Stimulated activated CD4-positive, alpha-beta T cell treated with anti-CD3 and anti-CD28 coated beads, Interleukin-4, amount 100 ng/mL, for 4 hours (primary cell): ENCODE data around the gene FOXO6.

ENCODE experiments used
- DNase-seq, 2 experiments: peaks; one replicate each; pipeline ENCODE4 v3.0.0-alpha.2; 2020

The FOXO6 gene

GRCh38 chr1:41386196-41386663 lies 25.0 kb downstream of the FOXO6 start:
- no peak for DNase-seq

DNA sequence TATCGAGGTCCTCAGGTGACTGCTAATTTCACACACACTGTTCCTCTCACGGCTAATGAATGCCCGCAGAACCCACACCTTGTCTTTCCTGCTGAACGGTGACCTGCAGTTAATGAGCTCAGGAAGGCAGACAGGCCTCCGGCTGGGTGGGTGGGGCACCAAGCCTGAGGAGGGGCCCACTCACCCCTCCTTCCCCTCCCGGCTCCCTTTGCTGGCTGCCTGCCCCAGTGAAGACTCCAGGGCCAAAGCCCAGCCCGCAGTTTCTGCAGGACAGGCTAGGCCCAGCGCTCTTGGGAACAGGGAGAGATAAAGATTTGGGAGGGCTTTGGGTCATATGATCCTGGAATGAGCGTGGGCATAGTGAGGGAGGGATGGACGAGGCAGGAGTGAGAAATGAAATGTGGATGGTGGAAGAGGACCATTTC lies 26.4 kb downstream of the FOXO6 start:
- DNase-seq, result no peak

DNA sequence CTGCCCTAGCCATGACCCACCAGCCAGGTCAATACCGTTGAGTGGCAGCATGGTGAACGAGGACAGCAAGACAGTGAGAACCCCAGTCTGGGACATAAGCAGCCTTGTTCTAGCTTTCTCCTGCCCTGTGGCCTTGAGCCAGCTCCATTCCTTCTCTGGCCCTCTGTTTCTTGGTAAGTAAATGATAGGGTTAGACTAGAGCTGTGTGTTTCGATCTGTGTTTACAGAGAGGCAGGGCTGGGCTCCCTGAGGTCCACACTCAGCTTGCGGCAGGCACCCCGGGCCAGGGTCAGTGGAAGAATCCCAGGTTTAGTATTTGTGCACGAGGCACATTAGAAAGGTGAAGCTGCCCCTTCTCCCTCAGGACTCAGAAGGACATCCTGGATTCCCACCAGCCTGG lies 27.3 kb downstream of the FOXO6 start:
- DNase-seq, result no peak

DNA sequence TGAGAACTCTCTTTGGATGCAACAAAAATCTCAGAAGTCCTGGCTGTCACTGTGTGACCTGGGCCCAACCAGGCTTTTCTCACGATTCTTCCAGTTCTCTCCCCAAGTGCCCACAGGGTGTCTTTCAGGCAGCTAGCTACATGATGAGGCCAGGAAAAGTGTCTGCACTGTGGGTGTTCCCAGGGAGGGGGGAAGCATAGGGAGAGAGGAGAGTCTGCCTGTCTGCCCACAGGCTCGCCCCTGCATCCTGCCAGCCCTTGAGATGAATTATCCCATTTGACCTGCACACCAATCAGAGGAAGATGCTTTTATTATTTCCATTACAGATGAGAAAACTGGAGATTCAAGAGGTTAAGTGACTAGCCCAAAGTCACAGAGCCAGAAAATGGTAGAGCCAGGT lies 27.8 kb downstream of the FOXO6 start:
- DNase-seq, result no peak

GRCh38 chr1:41390166-41390565 lies 28.9 kb downstream of the FOXO6 start:
- DNase-seq, result no peak

- DNase-seq, result no peak
These were observed 29.3 kb downstream of the FOXO6 start for GRCh38 chr1:41390573-41390972.

- DNase-seq, result no peak
These were observed 30.7 kb downstream of the FOXO6 start for GRCh38 chr1:41391834-41392527.

GRCh38 chr1:41392528-41392924 lies 31.3 kb downstream of the FOXO6 start:
- DNase-seq, result no peak

GRCh38 chr1:41393716-41394368 lies 32.6 kb downstream of the FOXO6 start:
- DNase-seq, result no peak

- DNase-seq, result no peak
These were observed 33.1 kb downstream of the FOXO6 start for GRCh38 chr1:41394369-41394744.

- no peak for DNase-seq
These were observed 34.0 kb downstream of the FOXO6 start for GRCh38 chr1:41394959-41395956.

DNA sequence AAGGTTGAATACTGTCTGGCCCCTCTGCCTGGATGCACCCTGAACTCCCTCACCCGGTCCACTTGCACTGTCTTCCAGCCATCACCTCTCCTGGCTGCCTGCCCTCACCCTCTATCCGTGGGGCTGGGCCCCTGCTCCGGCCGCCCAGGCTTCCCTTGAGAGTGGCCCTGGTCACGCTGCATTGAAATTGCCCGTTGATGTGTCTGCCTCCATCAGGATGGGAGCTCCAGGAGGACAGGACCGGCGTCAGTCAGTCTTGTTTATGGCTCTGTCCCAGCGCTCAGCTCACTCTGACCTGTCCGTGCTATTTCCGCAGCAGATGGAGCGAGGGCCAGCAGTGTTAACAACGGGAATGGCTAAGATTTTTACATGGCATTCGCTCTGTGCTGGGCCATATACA lies 34.9 kb downstream of the FOXO6 start:
- no peak for DNase-seq

DNA sequence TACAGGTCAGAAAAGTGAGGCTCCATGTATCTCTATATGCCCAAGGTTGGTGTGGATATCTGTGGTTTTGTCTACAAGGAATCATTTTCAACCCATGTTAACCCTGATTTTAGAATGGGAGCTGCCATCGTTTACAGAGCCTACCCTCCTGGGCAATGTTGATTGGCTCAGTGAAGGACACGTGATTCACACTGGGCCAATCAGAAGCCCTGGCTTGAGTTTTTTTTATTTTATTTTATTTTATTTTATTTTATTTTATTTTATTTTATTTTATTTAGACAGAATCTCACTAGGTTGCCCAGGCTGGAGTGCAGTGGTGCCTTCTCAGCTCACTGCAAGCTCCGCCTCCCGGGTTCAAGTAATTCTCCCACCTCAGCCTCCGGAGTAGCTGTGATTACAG lies 35.8 kb downstream of the FOXO6 start:
- DNase-seq, result no peak

- DNase-seq, result no peak
These were observed 36.6 kb downstream of the FOXO6 start for GRCh38 chr1:41397753-41398330.

GRCh38 chr1:41399145-41399795 lies 38.0 kb downstream of the FOXO6 start:
- DNase-seq, result no peak

- DNase-seq, result no peak
These were observed 39.0 kb downstream of the FOXO6 start for GRCh38 chr1:41400225-41400624.

DNA sequence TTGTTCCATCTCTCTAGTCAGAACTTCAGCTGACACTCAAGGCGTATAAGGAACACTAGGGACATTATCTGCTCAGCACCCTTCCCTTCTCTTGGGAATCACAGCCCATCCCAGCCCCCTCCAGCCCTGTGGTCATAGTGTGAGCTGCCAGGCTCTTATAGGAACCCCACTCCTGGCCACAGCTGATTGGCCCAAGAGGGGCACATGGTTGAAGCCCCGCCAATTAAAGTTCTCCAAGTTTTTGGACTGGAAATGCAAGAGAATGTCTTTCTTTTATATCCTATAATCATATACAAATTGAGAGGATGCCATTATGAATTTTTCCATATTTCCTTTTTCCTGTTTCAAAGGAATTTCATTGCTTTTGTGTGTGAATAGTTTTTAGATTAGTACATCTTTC lies 40.7 kb downstream of the FOXO6 start:
- no peak for DNase-seq

DNA sequence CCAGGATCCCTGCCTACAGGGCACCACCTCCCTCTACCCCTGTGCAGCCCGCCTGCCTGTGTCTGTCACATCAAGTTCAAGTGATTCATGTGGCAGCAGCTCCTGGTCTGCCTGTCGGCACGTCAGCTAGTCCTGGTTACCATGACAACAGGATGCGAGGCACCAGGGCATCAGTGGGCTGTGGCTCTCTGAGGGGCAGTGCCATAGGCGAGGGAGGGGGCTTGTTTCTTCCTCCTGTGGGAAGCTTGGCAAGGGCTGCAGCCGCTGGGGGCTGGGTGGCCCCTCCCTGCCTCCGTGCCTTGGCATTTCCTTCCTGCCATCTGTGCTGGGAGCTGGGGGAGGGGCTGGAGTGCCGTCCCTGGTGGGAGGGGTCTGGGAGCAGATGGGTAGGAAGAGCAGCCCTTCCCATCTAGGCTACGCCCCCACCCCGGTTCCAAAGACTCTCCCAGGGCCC lies 43.1 kb downstream of the FOXO6 start:
- no peak for DNase-seq

DNA sequence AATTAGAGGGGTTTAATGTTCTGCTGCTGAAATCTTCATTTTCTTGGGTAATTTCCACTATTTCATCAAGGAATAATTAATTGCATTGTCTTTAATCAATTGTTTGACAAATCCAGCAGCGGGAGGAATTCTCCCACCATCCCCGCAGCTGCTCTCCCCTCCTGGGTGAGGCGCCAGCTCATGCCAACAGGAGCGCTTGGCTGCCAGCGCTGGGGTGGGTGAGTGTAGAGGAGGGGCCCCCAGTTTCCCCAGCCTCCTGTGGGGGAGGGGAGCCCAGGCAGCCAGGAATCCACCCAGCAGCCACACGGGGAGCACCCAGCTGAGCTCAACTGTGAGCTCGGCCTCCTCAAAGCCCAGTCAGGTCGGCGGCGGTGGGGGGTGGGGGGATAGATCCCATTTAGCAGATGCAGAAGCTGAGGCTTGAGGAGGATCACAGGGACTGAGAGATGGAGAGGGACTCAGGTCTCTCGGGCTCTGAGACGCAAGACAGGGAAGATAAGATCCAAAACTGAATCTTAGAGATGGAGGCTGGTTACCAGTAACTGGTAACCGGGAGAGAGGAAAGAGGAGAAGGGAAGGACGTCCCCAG lies 46.5 kb downstream of the FOXO6 start:
- no peak for DNase-seq

- DNase-seq, result no peak
These were observed 47.5 kb downstream of the FOXO6 start for GRCh38 chr1:41408691-41409090.

DNA sequence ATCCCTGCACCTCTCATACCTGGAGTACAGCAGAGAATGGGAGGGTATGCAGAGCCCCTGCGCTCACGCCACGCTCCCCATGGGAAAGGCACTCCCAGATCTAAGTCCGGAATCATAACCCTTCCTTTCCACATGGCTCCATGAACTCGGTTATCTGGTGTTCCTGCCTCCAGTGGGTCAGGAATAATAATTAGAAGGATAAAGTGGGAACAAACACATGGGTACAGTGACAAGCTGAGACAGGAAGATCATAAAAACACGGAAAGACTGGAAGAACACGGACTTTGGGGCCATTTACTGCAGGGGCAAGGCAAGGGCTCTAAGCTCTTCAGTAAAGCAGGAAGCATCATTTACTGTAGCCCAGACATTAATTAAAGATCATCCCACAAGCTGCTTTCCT lies 48.6 kb downstream of the FOXO6 start:
- DNase-seq, result no peak

DNA sequence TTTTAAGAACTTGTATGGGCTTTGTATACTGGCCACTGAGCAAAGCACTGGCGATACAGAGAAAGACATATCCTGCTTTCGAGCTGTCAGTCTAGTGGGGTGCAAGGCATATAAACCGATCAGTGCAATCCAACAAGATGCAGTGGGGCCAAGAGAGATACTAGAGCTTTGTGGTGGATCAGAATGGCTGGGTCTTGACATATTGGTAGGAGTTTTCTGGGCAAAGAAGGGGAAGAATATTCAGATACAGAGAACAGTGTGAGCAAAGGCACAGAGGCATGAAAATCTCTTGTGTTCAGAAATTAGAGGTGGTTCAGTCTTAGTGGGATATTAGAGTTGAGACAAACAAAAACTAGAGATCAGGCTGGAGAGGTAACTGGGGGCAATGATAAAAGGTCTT lies 49.2 kb downstream of the FOXO6 start:
- no peak for DNase-seq
